ENCODE results near the gene IRF8. TPM values are rescaled to one million over a fixed set of nuclear protein-coding genes. Genes with fewer than 3 reads are reported as not detected.

Gene IRF8
- total RNA-seq, 1 donor from 2014 or later, result 0.59 TPM

- Mint-ChIP-seq H3K9me3 (ENCODE audit: unreplicated experiment) (no peaks in the 10 kb centered on the region), H3K4me3 (ENCODE audit: unreplicated experiment) (no peak overlapping the region), H3K27me3 (ENCODE audit: low read depth, unreplicated experiment) (peaks cover 54% of the 10 kb centered on the region), H3K36me3 (ENCODE audit: low read depth, unreplicated experiment) (no peaks in the 10 kb centered on the region), H3K27ac (ENCODE audit: unreplicated experiment) (no peak overlapping the region), H3K4me1 (ENCODE audit: low read depth, unreplicated experiment) (peaks cover 13% of the 10 kb centered on the region)
- Histone ChIP-seq H3K4me1 (ENCODE audit: insufficient read depth, low read length) (peaks cover 15% of the 10 kb centered on the region), H3K36me3 (ENCODE audit: insufficient read depth, low read length) (no peaks in the 10 kb centered on the region), H3K27ac (ENCODE audit: low read depth, low read length) (no peak overlapping the region), H3K4me2 (ENCODE audit: low read length) (no peak overlapping the region), H3K9me3 (ENCODE audit: insufficient read depth, low read depth, low read length) (no peaks in the 10 kb centered on the region), H3K4me3 (ENCODE audit: insufficient read depth, low read depth, low read length) (no peak overlapping the region), H4K20me1 (ENCODE audit: insufficient read depth, low read length) (no peaks in the 10 kb centered on the region), H2AFZ (ENCODE audit: low read depth, low read length) (no peak overlapping the region), H3K79me2 (ENCODE audit: insufficient read depth, low read length) (no peaks in the 10 kb centered on the region), H3K27me3 (ENCODE audit: insufficient read depth, low read length) (peaks cover 27% of the 10 kb centered on the region), H3K9ac (ENCODE audit: low read length) (no peak overlapping the region)
- DNase-seq (ENCODE audit: low read depth) (no peak), FAIRE-seq (no peak)
- TF ChIP-seq EZH2 (IDR thresholded peaks at IDR 0.05; ENCODE audit: insufficient read depth, low read length), result no peak
- no peak for TF ChIP-seq CTCF (IDR thresholded peaks at IDR 0.05; ENCODE audit: insufficient read depth, low read depth, low read length)
These were observed 4.7 kb upstream of the IRF8 start for GRCh38 chr16:85894266-85894665.

GRCh38 chr16:85897382-85897781, 1.6 kb upstream of the IRF8 start:
- FAIRE-seq (no peak), DNase-seq (ENCODE audit: low read depth) (no peak)
- H3K36me3 ChIP-seq (ENCODE audit: insufficient read depth, low read length), result no peaks in the 10 kb centered on the region
- Mint-ChIP-seq H3K9me3 (ENCODE audit: unreplicated experiment) (no peaks in the 10 kb centered on the region), H3K27me3 (ENCODE audit: low read depth, unreplicated experiment) (peaks cover 82% of the 10 kb centered on the region), H3K27ac (ENCODE audit: unreplicated experiment) (no peak overlapping the region), H3K36me3 (ENCODE audit: low read depth, unreplicated experiment) (no peaks in the 10 kb centered on the region), H3K4me1 (ENCODE audit: low read depth, unreplicated experiment) (peaks cover 4% of the 10 kb centered on the region), H3K4me3 (ENCODE audit: unreplicated experiment) (no peak overlapping the region)
- no peak overlapping the region for H3K4me3 ChIP-seq (ENCODE audit: insufficient read depth, low read depth, low read length)
- H4K20me1 ChIP-seq (ENCODE audit: insufficient read depth, low read length), result no peaks in the 10 kb centered on the region
- H3K4me1 ChIP-seq (ENCODE audit: insufficient read depth, low read length), result peaks cover 10% of the 10 kb centered on the region
- no peak overlapping the region for H3K4me2 ChIP-seq (ENCODE audit: low read length)
- H3K79me2 ChIP-seq (ENCODE audit: insufficient read depth, low read length), result no peaks in the 10 kb centered on the region
- TF ChIP-seq EZH2 (IDR thresholded peaks at IDR 0.05; ENCODE audit: insufficient read depth, low read length), result no peak
- TF ChIP-seq CTCF (IDR thresholded peaks at IDR 0.05; ENCODE audit: insufficient read depth, low read depth, low read length), result no peak
- H3K9ac ChIP-seq (ENCODE audit: low read length), result no peak overlapping the region
- peaks cover 56% of the 10 kb centered on the region for H3K27me3 ChIP-seq (ENCODE audit: insufficient read depth, low read length)
- no peaks in the 10 kb centered on the region for H3K9me3 ChIP-seq (ENCODE audit: insufficient read depth, low read depth, low read length)
- no peak overlapping the region for H2AFZ ChIP-seq (ENCODE audit: low read depth, low read length)
- no peak overlapping the region for H3K27ac ChIP-seq (ENCODE audit: low read depth, low read length)

GRCh38 chr16:85899444-85899843, 482 bp downstream of the IRF8 start:
- H4K20me1 ChIP-seq (ENCODE audit: insufficient read depth, low read length), result no peaks in the 10 kb centered on the region
- Mint-ChIP-seq H3K27me3 (ENCODE audit: low read depth, unreplicated experiment) (peaks cover 86% of the 10 kb centered on the region), H3K9me3 (ENCODE audit: unreplicated experiment) (peaks cover 2% of the 10 kb centered on the region), H3K36me3 (ENCODE audit: low read depth, unreplicated experiment) (no peaks in the 10 kb centered on the region), H3K4me1 (ENCODE audit: low read depth, unreplicated experiment) (peaks cover 4% of the 10 kb centered on the region), H3K4me3 (ENCODE audit: unreplicated experiment) (peak overlapping the region; percentile 79), H3K27ac (ENCODE audit: unreplicated experiment) (no peak overlapping the region)
- DNase-seq (ENCODE audit: low read depth), result no peak
- no peak for FAIRE-seq
- TF ChIP-seq CTCF (IDR thresholded peaks at IDR 0.05; ENCODE audit: insufficient read depth, low read depth, low read length) (no peak), EZH2 (IDR thresholded peaks at IDR 0.05; ENCODE audit: insufficient read depth, low read length) (no peak)
- peaks cover 62% of the 10 kb centered on the region for H3K27me3 ChIP-seq (ENCODE audit: insufficient read depth, low read length)
- H3K79me2 ChIP-seq (ENCODE audit: insufficient read depth, low read length), result no peaks in the 10 kb centered on the region
- no peaks in the 10 kb centered on the region for H3K36me3 ChIP-seq (ENCODE audit: insufficient read depth, low read length)
- no peak overlapping the region for H3K27ac ChIP-seq (ENCODE audit: low read depth, low read length)
- H2AFZ ChIP-seq (ENCODE audit: low read depth, low read length), result peak overlapping the region; percentile 76
- peak overlapping the region; percentile 87 for H3K4me2 ChIP-seq (ENCODE audit: low read length)
- H3K9ac ChIP-seq (ENCODE audit: low read length), result no peak overlapping the region
- H3K9me3 ChIP-seq (ENCODE audit: insufficient read depth, low read depth, low read length), result no peaks in the 10 kb centered on the region
- peak overlapping the region; percentile 37 for H3K4me3 ChIP-seq (ENCODE audit: insufficient read depth, low read depth, low read length)
- peaks cover 10% of the 10 kb centered on the region for H3K4me1 ChIP-seq (ENCODE audit: insufficient read depth, low read length)

All from astrocyte (in vitro differentiated cells and primary cell).